GM23248 (cell line): ENCODE measurements around the gene ADCY10. TPM values are rescaled to one million over a fixed set of nuclear protein-coding genes. Genes with fewer than 3 reads are reported as not detected.

Experiments
- DNase-seq: peaks from one replicate; pipeline ENCODE4 v3.0.0-alpha.2; 2015
- H2AFZ ChIP-seq: fragments of 200-600 bp; sonication (generic); 2 replicates; pipeline ENCODE4 v1.6.1; 2016; ENCODE audit warnings: antibody characterized with exemption
- H3F3A ChIP-seq: fragments of 200-600 bp; sonication (generic); 2 replicates; pipeline ENCODE4 v1.6.1; 2016; ENCODE audit warnings: mild to moderate bottlenecking, antibody characterized with exemption, mixed run types; ENCODE audit not compliant: insufficient read depth
- H3K27ac ChIP-seq: fragments of 200-600 bp; sonication (generic); 2 replicates; pipeline ENCODE4 v1.5.1; 2016; ENCODE audit warnings: mild to moderate bottlenecking
- H3K27me3 ChIP-seq: fragments of 200-600 bp; sonication (generic); replicated peaks from 2 replicates; pipeline ENCODE4 v1.6.1; 2016; ENCODE audit warnings: mild to moderate bottlenecking; ENCODE audit not compliant: insufficient read depth
- H3K36me3 ChIP-seq: fragments of 200-600 bp; sonication (generic); 2 replicates; pipeline ENCODE4 v1.6.1; 2016; ENCODE audit warnings: low read depth, mild to moderate bottlenecking
- H3K4me1 ChIP-seq: fragments of 200-600 bp; sonication (generic); 2 replicates; pipeline ENCODE4 v1.6.1; 2016; ENCODE audit warnings: mild to moderate bottlenecking; ENCODE audit not compliant: insufficient read depth
- H3K4me2 ChIP-seq: fragments of 200-600 bp; sonication (generic); one replicate; pipeline ENCODE4 v1.6.1; 2016; ENCODE audit warnings: mild to moderate bottlenecking; ENCODE audit not compliant: unreplicated experiment
- H3K4me3 ChIP-seq: fragments of 200-600 bp; sonication (generic); 2 replicates; pipeline ENCODE4 v1.5.1; 2016; ENCODE audit warnings: mild to moderate bottlenecking
- H3K79me2 ChIP-seq: fragments of 200-600 bp; sonication (generic); 2 replicates; pipeline ENCODE4 v1.6.1; 2016; ENCODE audit warnings: mild to moderate bottlenecking; ENCODE audit not compliant: insufficient read depth
- H3K9ac ChIP-seq: fragments of 200-600 bp; sonication (generic); 2 replicates; pipeline ENCODE4 v1.6.1; 2016; ENCODE audit warnings: mild to moderate bottlenecking
- H3K9me2 ChIP-seq: fragments of 200-600 bp; sonication (generic); 2 replicates; pipeline ENCODE4 v1.6.1; 2016; ENCODE audit warnings: mixed run types, mild to moderate bottlenecking, moderate library complexity; ENCODE audit not compliant: insufficient read depth
- H3K9me3 ChIP-seq: fragments of 200-600 bp; sonication (generic); one replicate; pipeline ENCODE4 v1.6.1; 2017; ENCODE audit warnings: low read depth
- H4K20me1 ChIP-seq: fragments of 200-600 bp; sonication (generic); 2 replicates; pipeline ENCODE4 v1.6.0; 2016; ENCODE audit not compliant: insufficient read depth
- EZH2 ChIP-seq: fragments of 200-600 bp; sonication (generic); IDR thresholded peaks from 2 replicates; pipeline ENCODE4 v1.6.1; 2018; ENCODE audit warnings: antibody characterized with exemption, mild to moderate bottlenecking; ENCODE audit not compliant: insufficient read depth, poor library complexity, severe bottlenecking
- EZH2phosphoT487 ChIP-seq: fragments of 200-600 bp; sonication (generic); IDR thresholded peaks from 2 replicates; pipeline ENCODE4 v1.6.1; 2018; ENCODE audit warnings: antibody characterized with exemption, moderate library complexity, mild to moderate bottlenecking, low read depth; ENCODE audit not compliant: insufficient read depth
- WGBS, 2 experiments: methylation state at CpG; one replicate each; pipeline ENCODE4 v1.1.6; 2015 to 2017; ENCODE audit warnings: low lambda C conversion rate in 2 of 2, low coverage in 1 of 2; ENCODE audit errors: missing lambda C conversion rate in 2 of 2; 5-methylcytosine and 5-hydroxymethylcytosine counted together
- in situ Hi-C: fragments of 300-500 bp; cut with MboI; formaldehyde crosslinking; loops from 2 replicates; pipeline ENCODE4 v1.15.0; 2020
- polyA plus RNA-seq: library from polyadenylated mRNA; unstranded; fragments of >200 nt; fragmentation: Nextera tagmentation; extraction: Ambion mirVana; gene quantifications from 2 replicates; pipeline ENCODE4 v1.2.1, GENCODE V29; 2016
- total RNA-seq: library from RNA; depleted of rRNA; stranded (reverse); fragments of >200 nt; shearing (Covaris generic); gene quantifications from 2 replicates; pipeline ENCODE4 v1.2.3, GENCODE V29; 2014

ADCY10 gene
- total and polyA plus RNA-seq, 2 experiments from 2014 or later, result 0.11 TPM

DNA sequence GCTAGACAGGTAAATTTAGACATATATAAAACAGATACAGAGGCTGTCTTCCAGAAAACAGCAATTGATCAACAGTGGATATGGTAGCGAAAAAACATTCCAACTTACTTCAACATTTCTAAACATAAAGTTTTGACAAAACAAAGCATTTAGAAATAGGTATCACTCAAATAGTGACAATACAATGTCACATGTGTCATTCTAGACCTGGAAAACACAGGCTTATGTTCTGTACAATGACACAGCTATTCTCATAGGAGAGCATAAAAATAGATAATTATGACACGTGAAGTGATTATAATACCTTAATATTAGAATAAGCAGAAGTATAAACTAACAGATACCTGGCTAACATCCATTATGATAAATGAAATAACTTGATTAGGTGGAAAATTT is 14.5 kb upstream of the ADCY10 start:
- H3K4me3 ChIP-seq, result no peak overlapping the region
- no peak overlapping the region for H3K9ac ChIP-seq
- H3K79me2 ChIP-seq, result peaks cover 97% of the 10 kb centered on the region
- H3K9me2 ChIP-seq, result no peaks in the 10 kb centered on the region
- no peak overlapping the region for H2AFZ ChIP-seq
- H3K27me3 ChIP-seq, result no peaks in the 10 kb centered on the region
- DNase-seq, result no peak
- H3K4me1 ChIP-seq, result peaks cover 11% of the 10 kb centered on the region; the same call in 1 of the 2 replicates
- no peaks in the 10 kb centered on the region for H3K9me3 ChIP-seq
- H3K36me3 ChIP-seq, result no peaks in the 10 kb centered on the region
- H3K4me2 ChIP-seq, result no peak overlapping the region
- H3F3A ChIP-seq, result peaks cover under 1% of the 10 kb centered on the region
- in situ Hi-C loops, result no loop called here
- TF ChIP-seq EZH2, result no peak
- no peaks in the 10 kb centered on the region for H4K20me1 ChIP-seq
- WGBS, 2 experiments, result 97 to 98% methylated on average over 2 of the region's 2 CpGs
- H3K27ac ChIP-seq, result no peak overlapping the region

DNA sequence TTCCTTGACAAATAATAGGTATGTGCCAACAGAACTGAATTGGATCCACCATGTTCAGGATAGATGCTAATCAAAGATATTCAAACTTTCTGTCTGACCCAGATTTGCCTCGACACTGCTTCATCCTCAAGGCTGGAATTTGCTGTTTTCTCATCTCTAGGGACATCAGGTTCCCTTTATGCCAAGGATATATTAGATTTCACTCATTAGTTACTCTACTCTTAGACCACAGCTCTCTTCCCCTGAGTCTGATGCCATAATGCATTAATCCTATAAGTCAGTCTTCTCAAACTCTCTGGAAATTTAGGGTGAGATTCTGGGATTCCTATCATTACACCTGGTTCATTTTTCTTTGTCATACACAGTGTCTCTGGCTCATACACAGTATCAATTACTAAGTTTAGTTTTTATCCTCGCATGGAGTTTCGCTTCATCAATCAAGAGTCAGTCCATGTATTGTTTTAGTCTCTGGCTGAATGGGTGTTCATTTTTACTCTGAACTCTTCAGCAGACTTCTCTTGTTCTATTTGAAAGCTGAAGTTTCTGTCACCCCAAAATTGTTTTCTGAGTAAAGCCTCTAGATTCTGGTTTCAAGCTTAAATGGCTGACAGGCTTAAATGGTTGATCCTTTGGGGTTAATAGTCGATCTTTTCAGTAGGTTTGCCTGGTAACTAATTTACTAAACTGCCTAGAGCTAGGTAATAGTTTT is 13.3 kb upstream of the ADCY10 start:
- no peaks in the 10 kb centered on the region for H4K20me1 ChIP-seq
- TF ChIP-seq EZH2 (no peak), EZH2phosphoT487 (no peak)
- no peak overlapping the region for H3K4me2 ChIP-seq
- no peaks in the 10 kb centered on the region for H3K9me2 ChIP-seq
- peaks cover 15% of the 10 kb centered on the region for H3K4me1 ChIP-seq
- DNase-seq, result no peak
- H3K27me3 ChIP-seq, result no peaks in the 10 kb centered on the region
- 0 out of 2 replicates have a peak, but pooled peaks cover 4% of the 10 kb centered on the region for H3F3A ChIP-seq
- H3K27ac ChIP-seq, result no peak overlapping the region
- WGBS, 2 experiments, result 84 to 89% methylated on average over 4 of the region's 4 CpGs
- no peaks in the 10 kb centered on the region for H3K36me3 ChIP-seq
- H2AFZ ChIP-seq, result no peak overlapping the region
- in situ Hi-C loops, result no loop called here
- H3K9me3 ChIP-seq, result no peaks in the 10 kb centered on the region
- H3K9ac ChIP-seq, result no peak overlapping the region
- no peak overlapping the region for H3K4me3 ChIP-seq
- peaks cover 94% of the 10 kb centered on the region for H3K79me2 ChIP-seq

GRCh38 chr1:167926486-167926997 is 12.6 kb upstream of the ADCY10 start:
- peaks cover 92% of the 10 kb centered on the region for H3K79me2 ChIP-seq
- in situ Hi-C loops, result no loop called here

GRCh38 chr1:167924543-167925231 is 10.8 kb upstream of the ADCY10 start:
- Histone ChIP-seq H3K4me3 (no peak overlapping the region), H3K27me3 (no peaks in the 10 kb centered on the region), H3K9me3 (no peaks in the 10 kb centered on the region), H3K4me1 (peaks cover 18% of the 10 kb centered on the region), H3K79me2 (peaks cover 92% of the 10 kb centered on the region), H3K36me3 (no peaks in the 10 kb centered on the region; the same call in 1 of the 2 replicates), H3K27ac (no peak overlapping the region), H3F3A (0 out of 2 replicates have a peak, but pooled peaks cover 4% of the 10 kb centered on the region), H4K20me1 (no peaks in the 10 kb centered on the region), H2AFZ (no peak overlapping the region), H3K4me2 (no peak overlapping the region), H3K9me2 (no peaks in the 10 kb centered on the region), H3K9ac (no peak overlapping the region)
- in situ Hi-C loops, result no loop called here
- TF ChIP-seq EZH2phosphoT487 (no peak), EZH2 (no peak)
- DNase-seq, result no peak
- 80 to 84% methylated on average over 2 of the region's 2 CpGs for WGBS, 2 experiments

More at GRCh38 chr1:167926486-167926997, 12.6 kb upstream of the ADCY10 start:
- Histone ChIP-seq H3K4me3 (no peak overlapping the region), H3K27me3 (no peaks in the 10 kb centered on the region), H3K9me2 (no peaks in the 10 kb centered on the region), H2AFZ (no peak overlapping the region), H3K4me1 (peaks cover 17% of the 10 kb centered on the region), H3K36me3 (no peaks in the 10 kb centered on the region), H3K4me2 (no peak overlapping the region), H3K9ac (no peak overlapping the region), H3K9me3 (no peaks in the 10 kb centered on the region), H3K27ac (no peak overlapping the region), H4K20me1 (no peaks in the 10 kb centered on the region), H3F3A (0 out of 2 replicates have a peak, but pooled peaks cover 4% of the 10 kb centered on the region)
- DNase-seq, result no peak
- TF ChIP-seq EZH2phosphoT487 (no peak), EZH2 (no peak)
- WGBS, 2 experiments, result 84 to 85% methylated on average over 6 of the region's 6 CpGs
